ENCODE data around the gene SLX9. TPM values are rescaled to one million over a fixed set of nuclear protein-coding genes. Genes with fewer than 3 reads are reported as not detected.

SLX9 gene
- total RNA-seq, 6 experiments from 2014 or later = 15.0 to 27.9 (median 17.1) TPM

DNA sequence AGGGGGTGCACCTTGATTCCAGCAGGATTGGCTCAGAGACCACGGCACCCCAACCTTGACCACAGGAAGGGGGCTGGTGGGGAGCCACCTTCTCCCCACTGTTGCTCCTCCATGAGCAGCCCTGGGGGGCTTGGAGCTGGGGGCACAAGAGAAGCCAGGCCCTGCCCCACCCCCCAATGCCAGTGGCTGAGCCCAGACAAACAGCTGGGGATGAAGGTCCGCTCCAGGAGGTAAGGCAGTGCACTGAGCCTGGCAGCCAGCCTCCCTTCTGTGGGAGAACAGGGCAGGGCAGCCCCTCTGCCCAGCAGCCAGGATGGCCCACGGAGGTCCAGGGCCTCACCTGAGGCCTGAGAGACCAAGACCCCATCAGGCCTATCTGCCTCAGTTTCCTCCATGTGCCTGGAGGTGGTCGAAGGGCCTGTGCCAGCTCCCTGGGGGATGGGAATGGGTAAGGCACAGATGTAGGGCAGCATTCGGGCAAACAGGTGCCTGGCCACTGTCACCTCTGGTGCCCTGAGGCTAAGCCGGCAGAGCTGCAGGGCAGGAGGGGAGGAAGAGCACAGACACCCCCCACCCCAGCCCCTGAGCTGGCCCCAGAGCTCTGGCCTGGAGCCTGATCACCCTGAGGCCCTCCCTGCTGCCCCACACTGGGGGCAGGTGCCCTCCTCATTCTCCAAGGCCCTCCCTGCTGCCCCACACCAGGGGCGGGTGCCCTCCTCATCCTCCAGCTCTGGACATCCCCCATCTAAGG lies 26.2 kb upstream of the SLX9 start:
- no peak for TF ChIP-seq POLR2A (IDR thresholded peaks at IDR 0.05)
- TF ChIP-seq, protein P1, sequence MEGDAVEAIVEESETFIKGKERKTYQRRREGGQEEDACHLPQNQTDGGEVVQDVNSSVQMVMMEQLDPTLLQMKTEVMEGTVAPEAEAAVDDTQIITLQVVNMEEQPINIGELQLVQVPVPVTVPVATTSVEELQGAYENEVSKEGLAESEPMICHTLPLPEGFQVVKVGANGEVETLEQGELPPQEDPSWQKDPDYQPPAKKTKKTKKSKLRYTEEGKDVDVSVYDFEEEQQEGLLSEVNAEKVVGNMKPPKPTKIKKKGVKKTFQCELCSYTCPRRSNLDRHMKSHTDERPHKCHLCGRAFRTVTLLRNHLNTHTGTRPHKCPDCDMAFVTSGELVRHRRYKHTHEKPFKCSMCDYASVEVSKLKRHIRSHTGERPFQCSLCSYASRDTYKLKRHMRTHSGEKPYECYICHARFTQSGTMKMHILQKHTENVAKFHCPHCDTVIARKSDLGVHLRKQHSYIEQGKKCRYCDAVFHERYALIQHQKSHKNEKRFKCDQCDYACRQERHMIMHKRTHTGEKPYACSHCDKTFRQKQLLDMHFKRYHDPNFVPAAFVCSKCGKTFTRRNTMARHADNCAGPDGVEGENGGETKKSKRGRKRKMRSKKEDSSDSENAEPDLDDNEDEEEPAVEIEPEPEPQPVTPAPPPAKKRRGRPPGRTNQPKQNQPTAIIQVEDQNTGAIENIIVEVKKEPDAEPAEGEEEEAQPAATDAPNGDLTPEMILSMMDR (IDR thresholded peaks at IDR 0.05) = no peak
- Histone ChIP-seq H3K36me3 (no peaks in the 10 kb centered on the region), H3K27me3 (no peaks in the 10 kb centered on the region), H3K4me3 (no peak overlapping the region), H3K9me3 (no peaks in the 10 kb centered on the region), H3K4me1 (peaks cover 2 to 60% (median 32%) of the 10 kb centered on the region in 4 donors), H3K27ac (peak overlapping the region; percentile 48 to 93 (median 82))
- 80% methylated on average over 1 of the region's 7 CpGs for WGBS (ENCODE audit: insufficient coverage, low coverage, low lambda C conversion rate, missing lambda C conversion rate)
- DNase-seq (peak; percentile 61 to 87 (median 84)), ATAC-seq (peak; percentile 42 to 64 (median 62))
- intact Hi-C loops (cut with DNase I) = no loop called here

DNA sequence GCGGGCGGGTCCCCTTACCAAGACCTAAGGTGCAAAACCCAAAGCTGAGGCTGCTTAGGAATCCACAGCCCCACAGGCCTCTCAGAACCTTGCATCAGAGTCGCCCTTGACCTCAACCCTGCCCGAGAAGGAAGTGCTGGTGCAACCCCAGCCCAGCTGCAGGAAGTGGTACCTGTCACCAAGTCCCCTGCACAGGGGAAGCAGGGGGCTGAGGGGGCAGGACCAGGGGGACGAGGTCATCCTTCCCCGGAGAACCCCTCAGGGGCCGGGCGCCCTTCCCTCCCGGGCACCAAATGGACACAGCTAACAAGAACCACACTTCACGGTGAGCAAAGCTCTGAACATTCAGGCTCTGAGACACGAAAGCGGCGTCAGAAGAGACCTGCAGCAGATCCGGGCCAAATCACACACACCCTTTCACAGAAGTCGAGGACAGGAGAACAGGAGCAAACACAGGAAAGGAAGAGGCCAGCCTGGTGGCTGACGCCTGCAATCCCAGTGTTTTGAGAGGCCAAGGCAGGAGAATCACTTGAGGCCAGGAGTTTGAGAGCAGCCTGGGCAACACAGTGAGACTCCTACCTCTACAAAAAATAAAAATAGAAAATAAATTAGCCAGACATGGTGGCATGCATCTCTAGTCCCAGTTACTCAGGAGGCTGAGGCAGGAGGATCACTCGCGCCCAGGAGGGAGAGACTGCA lies 25.5 kb upstream of the SLX9 start:
- Histone ChIP-seq H3K27me3 (no peaks in the 10 kb centered on the region), H3K4me1 (peaks cover 2 to 60% (median 32%) of the 10 kb centered on the region in 4 donors), H3K4me3 (no peak overlapping the region), H3K9me3 (no peaks in the 10 kb centered on the region), H3K27ac (peak overlapping the region; percentile 48 to 93 (median 82)), H3K36me3 (no peaks in the 10 kb centered on the region)
- TF ChIP-seq, protein P1 (IDR thresholded peaks at IDR 0.05) = no peak
- no peak for TF ChIP-seq POLR2A (IDR thresholded peaks at IDR 0.05)
- intact Hi-C loops (cut with DNase I) = no loop called here
- DNase-seq = peak in 2 of 3 donors; percentile 72 to 83
- peak; percentile 0 to 33 (median 22) for ATAC-seq
- WGBS (ENCODE audit: insufficient coverage, low coverage, low lambda C conversion rate, missing lambda C conversion rate) = 41% methylated on average over 6 of the region's 18 CpGs

DNA sequence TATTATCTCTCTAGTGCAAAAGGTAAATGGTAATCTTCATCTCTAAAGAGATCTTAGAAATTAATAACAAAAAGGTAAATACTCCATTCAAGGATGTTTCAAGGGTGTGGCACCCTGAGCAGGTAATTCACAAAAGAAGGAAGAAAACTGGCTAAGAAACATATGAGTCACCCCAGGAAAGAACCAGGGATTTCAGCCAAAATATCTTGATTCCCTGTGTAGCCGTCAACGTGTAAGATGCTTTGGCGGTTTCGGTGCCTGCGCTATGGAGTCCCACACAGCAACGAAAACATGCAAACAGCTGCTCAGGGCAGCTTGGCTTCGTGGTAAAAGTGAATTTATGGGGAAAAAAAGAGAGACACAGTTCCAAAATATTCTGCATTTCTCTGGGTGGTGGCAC lies 22.9 kb upstream of the SLX9 start:
- intact Hi-C loops (cut with DNase I) = no loop called here
- no peak for ATAC-seq
- H3K9me3 ChIP-seq = no peaks in the 10 kb centered on the region
- no peaks in the 10 kb centered on the region for H3K27me3 ChIP-seq
- DNase-seq = no peak
- peaks cover 0 to 39% (median 23%) of the 10 kb centered on the region in 4 donors for H3K4me1 ChIP-seq
- H3K4me3 ChIP-seq = no peak overlapping the region
- no peaks in the 10 kb centered on the region for H3K36me3 ChIP-seq
- WGBS (ENCODE audit: insufficient coverage, low coverage, low lambda C conversion rate, missing lambda C conversion rate) = 76% methylated on average over 5 of the region's 7 CpGs
- no peak overlapping the region for H3K27ac ChIP-seq
- no peak for TF ChIP-seq POLR2A (IDR thresholded peaks at IDR 0.05)
- TF ChIP-seq, protein P1 (IDR thresholded peaks at IDR 0.05) = no peak

DNA sequence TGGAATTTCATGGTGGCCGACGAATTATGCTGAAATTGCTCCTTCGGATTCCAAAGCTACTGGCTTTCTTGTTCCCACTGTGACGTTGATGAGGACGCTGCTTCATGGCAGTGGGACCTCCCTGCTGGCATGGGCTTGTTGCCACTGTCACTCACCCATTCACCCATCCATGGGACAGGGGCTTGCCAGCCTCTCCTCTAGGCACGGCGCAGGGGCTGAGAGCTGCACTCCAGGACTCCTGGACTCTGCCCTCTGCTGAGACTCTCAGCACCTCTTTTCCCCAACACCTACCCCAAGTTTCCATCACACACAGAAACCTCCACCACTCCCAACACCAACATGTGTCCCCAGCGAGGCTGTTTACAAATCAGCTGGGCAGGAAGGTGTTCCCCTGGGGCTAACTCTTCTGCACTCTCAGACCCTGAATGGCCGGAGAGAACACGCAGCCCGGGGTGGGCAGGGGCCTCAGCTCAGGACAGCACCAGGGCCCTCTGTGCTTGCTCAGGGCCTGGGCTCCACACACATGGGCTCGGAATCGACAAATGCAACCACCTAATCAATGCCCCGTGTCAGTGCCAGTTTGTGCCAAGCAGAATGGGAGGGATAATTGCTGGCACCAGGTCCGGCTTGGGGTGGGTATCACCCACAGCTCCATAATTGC lies 22.3 kb upstream of the SLX9 start:
- ATAC-seq (no peak), DNase-seq (no peak)
- intact Hi-C loops (cut with DNase I) = no loop called here
- no peak for TF ChIP-seq POLR2A (IDR thresholded peaks at IDR 0.05)
- TF ChIP-seq, protein P1 (IDR thresholded peaks at IDR 0.05) = no peak
- 62% methylated on average over 13 of the region's 15 CpGs for WGBS (ENCODE audit: insufficient coverage, low coverage, low lambda C conversion rate, missing lambda C conversion rate)
- Histone ChIP-seq H3K27ac (no peak overlapping the region), H3K4me1 (peaks cover 0 to 33% (median 18%) of the 10 kb centered on the region in 4 donors), H3K36me3 (no peaks in the 10 kb centered on the region), H3K4me3 (no peak overlapping the region), H3K9me3 (no peaks in the 10 kb centered on the region), H3K27me3 (no peaks in the 10 kb centered on the region)

All from right lobe of liver (tissue), 6 donors.